ENCODE measurements around the gene MYH11. TPM values are rescaled to one million over a fixed set of nuclear protein-coding genes. Genes with fewer than 3 reads are reported as not detected.

MYH11 gene
- total RNA-seq, 1 donor from 2014 or later, result 0.04 TPM

DNA sequence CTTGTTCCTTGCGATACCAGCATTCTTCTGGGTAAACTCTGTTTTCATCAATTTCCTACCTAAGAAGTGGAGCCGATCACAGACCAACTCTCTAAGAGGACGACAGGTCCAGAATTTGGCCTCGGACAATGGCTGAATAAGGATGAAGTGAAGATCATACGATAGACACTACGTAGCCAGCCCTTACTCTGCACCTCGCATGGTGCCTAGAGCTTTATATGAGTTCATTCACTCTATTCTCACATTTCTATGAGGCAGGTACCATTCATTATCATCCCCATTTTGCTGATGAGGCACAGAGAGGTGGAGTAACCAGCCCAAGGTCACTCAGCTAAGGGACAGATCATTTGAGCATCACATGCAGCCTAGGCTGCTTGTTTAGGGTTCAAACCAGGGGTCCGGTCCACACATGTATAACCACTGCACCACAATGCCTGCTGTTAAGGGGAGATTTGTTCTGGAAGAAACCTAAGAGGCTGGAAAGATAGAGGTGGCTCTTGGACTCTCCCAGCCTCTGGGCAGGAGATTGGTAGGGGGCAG lies 78.6 kb downstream of the MYH11 start:
- Histone ChIP-seq H3K36me3 (ENCODE audit: control insufficient read depth, insufficient read depth, low read length) (no peaks in the 10 kb centered on the region), H3K27me3 (ENCODE audit: control insufficient read depth, insufficient read depth, low read length) (peaks cover 8% of the 10 kb centered on the region), H3K4me3 (ENCODE audit: low read depth, low read length) (no peak overlapping the region)
- TF ChIP-seq, protein P1, sequence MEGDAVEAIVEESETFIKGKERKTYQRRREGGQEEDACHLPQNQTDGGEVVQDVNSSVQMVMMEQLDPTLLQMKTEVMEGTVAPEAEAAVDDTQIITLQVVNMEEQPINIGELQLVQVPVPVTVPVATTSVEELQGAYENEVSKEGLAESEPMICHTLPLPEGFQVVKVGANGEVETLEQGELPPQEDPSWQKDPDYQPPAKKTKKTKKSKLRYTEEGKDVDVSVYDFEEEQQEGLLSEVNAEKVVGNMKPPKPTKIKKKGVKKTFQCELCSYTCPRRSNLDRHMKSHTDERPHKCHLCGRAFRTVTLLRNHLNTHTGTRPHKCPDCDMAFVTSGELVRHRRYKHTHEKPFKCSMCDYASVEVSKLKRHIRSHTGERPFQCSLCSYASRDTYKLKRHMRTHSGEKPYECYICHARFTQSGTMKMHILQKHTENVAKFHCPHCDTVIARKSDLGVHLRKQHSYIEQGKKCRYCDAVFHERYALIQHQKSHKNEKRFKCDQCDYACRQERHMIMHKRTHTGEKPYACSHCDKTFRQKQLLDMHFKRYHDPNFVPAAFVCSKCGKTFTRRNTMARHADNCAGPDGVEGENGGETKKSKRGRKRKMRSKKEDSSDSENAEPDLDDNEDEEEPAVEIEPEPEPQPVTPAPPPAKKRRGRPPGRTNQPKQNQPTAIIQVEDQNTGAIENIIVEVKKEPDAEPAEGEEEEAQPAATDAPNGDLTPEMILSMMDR (IDR thresholded peaks at IDR 0.05; ENCODE audit: insufficient read depth, low read length, poor library complexity, severe bottlenecking), result no peak
- no peak for DNase-seq (ENCODE audit: low read depth)

DNA sequence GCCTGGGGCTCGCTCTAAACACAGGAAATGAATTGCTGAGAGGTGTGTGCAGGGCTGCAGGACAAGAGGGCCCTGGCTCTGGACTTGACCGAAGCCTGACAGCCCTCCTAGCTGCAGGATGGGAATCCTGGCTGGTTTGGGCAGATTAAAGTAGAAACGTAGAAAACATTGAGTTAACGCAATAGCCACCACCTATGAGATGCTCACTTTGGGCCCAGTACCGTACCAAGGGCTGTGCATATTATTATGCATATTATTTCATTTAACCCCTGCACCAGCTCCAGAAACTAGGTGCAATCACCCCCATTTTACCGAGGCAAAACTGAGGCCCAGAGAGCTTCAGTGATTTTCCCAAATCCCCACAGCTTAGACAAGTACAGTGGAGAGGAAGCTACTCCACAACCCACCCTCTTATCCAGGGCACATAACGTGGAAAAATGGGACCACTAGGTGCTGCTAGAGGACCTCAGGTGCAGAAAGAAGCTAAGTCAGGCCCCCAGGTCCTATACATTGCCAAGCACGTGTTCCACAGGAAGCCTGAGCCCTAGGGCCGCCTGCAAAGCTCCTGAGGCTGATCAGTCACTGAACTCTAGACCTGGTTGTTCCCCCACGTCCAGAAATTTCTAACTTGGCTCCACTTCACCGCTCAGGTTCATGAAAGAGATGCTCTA lies 79.2 kb downstream of the MYH11 start:
- Histone ChIP-seq H3K36me3 (ENCODE audit: control insufficient read depth, insufficient read depth, low read length) (no peaks in the 10 kb centered on the region), H3K27me3 (ENCODE audit: control insufficient read depth, insufficient read depth, low read length) (peaks cover 8% of the 10 kb centered on the region), H3K4me3 (ENCODE audit: low read depth, low read length) (no peak overlapping the region)
- DNase-seq (ENCODE audit: low read depth), result no peak
- TF ChIP-seq, protein P1 (IDR thresholded peaks at IDR 0.05; ENCODE audit: insufficient read depth, low read length, poor library complexity, severe bottlenecking), result peak; percentile 49

DNA sequence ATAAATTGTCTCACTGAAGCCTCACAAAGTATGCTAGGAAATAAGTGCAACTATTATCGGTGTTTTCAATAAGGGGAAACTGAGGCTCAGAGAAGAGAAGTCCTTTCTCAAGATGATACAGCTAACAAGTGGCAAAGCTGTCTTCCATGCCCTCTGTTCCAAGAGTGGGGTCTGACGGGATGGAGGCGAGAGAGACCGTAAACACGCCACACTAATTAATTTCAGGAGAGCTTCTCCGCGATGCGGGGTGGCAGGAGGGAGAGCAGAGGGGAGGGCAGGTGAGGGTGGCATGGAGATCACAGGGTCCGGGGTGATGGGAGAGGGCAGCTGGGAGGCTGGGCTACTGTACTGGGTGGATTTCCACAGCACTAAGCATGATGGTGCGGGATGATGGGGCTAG lies 80.3 kb downstream of the MYH11 start:
- TF ChIP-seq, protein P1 (IDR thresholded peaks at IDR 0.05; ENCODE audit: insufficient read depth, low read length, poor library complexity, severe bottlenecking), result no peak
- H3K36me3 ChIP-seq (ENCODE audit: control insufficient read depth, insufficient read depth, low read length), result no peaks in the 10 kb centered on the region
- peaks cover 8% of the 10 kb centered on the region for H3K27me3 ChIP-seq (ENCODE audit: control insufficient read depth, insufficient read depth, low read length)
- H3K4me3 ChIP-seq (ENCODE audit: low read depth, low read length), result no peak overlapping the region
- no peak for DNase-seq (ENCODE audit: low read depth)

DNA sequence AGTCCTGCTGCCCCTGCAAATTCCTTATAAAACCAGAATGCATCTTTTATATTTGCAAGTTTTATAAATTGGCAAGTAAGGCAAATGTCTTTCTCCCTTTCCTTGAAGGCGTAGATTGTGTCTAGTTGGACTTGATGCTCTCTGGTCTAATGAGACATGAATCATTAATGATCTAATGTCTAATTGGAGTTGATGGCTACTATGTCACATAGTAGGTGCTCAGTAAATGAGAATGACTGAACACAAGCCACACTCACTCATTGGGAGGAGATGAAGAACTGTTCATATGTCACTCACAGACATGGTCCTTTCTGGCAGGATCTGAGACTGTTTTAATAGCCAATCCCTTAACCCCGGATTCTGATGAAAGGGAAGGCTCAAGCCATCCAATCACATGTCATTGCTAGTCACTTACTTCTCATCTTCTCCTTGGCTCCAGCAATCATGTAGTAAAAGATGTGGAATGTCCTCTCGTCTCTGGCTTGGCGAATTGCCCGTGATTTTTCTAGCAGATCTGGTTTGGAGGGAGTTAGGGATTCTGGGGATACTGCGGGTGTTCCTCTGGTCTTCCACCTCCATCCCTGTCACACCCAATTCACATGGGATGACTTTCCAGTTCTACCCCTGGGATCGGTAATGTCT lies 81.0 kb downstream of the MYH11 start:
- TF ChIP-seq, protein P1 (IDR thresholded peaks at IDR 0.05; ENCODE audit: insufficient read depth, low read length, poor library complexity, severe bottlenecking), result no peak
- H3K36me3 ChIP-seq (ENCODE audit: control insufficient read depth, insufficient read depth, low read length), result no peaks in the 10 kb centered on the region
- DNase-seq (ENCODE audit: low read depth), result no peak
- no peak overlapping the region for H3K4me3 ChIP-seq (ENCODE audit: low read depth, low read length)
- peaks cover 8% of the 10 kb centered on the region for H3K27me3 ChIP-seq (ENCODE audit: control insufficient read depth, insufficient read depth, low read length)

DNA sequence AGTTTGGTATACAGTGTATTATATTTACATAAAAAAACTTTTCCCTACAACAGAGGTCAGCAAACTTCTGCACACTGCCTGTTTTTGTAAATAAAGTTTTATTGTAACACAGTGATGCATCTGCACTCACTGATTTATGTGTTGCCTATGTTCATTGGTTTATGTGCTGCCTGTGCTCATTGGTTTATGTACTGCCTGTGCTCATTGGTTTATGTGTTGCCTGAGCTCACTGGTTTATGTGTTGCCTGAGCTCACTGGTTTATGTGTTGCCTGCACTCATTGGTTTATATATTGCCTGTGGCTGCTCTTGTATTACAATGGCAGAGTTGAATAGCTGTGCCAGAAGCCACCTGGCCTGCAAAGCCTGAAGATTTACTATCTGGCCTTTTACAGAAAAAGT lies 81.6 kb downstream of the MYH11 start:
- DNase-seq (ENCODE audit: low read depth), result no peak
- TF ChIP-seq, protein P1 (IDR thresholded peaks at IDR 0.05; ENCODE audit: insufficient read depth, low read length, poor library complexity, severe bottlenecking), result no peak
- Histone ChIP-seq H3K4me3 (ENCODE audit: low read depth, low read length) (no peak overlapping the region), H3K36me3 (ENCODE audit: control insufficient read depth, insufficient read depth, low read length) (no peaks in the 10 kb centered on the region), H3K27me3 (ENCODE audit: control insufficient read depth, insufficient read depth, low read length) (peaks cover 8% of the 10 kb centered on the region)
